HT-29 (cell line): ENCODE measurements around the gene PTPRD. TPM values are rescaled to one million over a fixed set of nuclear protein-coding genes. Genes with fewer than 3 reads are reported as not detected.
A peak's percentile ranks its signal among the peaks of the same experiment; 100 is the strongest.
"Not testable (repeated sequence)": the region's sequence is repeated elsewhere in the genome, so short reads cannot be mapped to it uniquely, and the experiment has no call there.

ENCODE experiments used
- DNase-seq: peaks from one replicate; pipeline ENCODE4 v3.0.0-alpha.2; 2015; ENCODE audit warnings: low spot score
- total RNA-seq: library from RNA; depleted of rRNA; stranded (reverse); fragments of >200 nt; shearing (Covaris generic); gene quantifications from 2 replicates; pipeline ENCODE4 v1.2.3, GENCODE V29; 2014

Gene PTPRD
- total RNA-seq, 1 experiment from 2014 or later, result not detected

DNA sequence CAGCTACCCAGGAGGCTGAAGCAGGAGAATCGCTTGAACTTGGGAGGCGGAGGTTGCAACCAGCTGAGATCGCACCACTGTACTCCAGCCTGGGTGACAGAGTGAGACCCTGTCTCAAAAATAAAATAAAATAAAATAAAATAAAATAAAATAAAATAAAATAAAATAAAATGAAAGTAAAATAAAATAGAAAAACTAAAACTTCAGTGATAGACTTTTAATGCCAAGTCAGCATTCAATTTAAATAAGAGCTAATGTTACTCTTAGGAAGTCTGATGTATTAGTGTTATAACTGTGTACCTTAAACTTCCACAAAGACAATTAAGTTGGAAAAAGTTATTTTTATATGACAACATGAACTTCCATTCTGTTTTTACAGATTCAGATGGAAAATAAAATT lies 1569.0 kb downstream of the PTPRD start:
- DNase-seq, result not testable (repeated sequence)

DNA sequence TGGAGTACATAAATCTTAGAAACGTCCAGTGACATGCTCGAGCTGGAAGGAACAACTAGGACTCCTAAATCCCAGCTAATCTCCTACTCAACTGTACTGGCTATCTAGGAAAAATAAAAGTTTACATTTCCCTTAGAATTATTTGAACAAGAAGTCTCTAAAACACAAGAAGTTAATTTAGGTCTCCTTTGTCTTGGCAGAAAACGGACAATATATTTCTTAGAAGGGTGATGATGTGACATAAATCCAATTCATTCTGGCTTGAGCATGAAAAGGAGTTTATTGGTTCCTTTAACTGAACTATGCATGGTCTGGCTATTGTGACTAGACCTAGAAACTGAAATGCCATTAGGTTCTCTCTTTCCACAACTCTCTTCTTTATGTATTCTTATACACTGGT lies 1571.0 kb downstream of the PTPRD start:
- DNase-seq, result no peak

DNA sequence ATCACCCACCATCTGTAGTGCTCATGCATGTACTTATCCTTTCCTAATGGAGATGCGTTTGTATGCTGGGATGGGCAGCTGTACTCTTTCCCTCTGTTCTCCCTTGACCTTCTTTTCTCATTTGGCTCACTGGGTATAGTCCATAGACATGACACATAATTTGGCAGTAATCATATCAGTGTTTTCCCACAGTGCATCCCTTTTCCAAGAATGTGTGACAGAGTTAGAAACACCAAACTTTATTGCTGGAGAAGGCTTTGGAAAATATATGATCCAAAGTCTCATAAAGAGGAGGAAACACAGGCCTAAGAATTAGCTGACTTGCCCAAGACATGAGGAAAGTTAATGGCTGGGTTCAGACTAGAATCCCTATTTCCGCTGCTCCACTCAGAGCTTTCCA lies 1579.8 kb downstream of the PTPRD start:
- no peak for DNase-seq

DNA sequence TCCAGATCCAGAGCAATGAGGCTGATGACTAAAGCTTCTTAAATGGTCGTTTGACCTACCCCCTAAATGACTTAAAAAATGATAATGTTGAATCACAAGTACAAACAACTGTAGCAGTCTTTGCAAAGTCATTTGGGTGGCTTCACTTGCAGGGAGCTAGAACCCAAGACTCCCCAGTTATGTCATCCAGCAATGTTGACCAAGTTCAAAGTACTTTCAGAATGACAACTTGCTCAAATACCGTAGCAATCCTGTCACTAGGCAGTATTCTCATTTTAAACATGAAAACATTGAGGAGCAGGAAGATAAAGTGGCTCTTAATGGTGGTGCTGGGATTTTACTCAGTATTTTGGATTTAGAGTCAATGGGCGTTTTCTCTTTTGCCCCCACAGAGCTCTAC lies 1596.2 kb downstream of the PTPRD start:
- no peak for DNase-seq

DNA sequence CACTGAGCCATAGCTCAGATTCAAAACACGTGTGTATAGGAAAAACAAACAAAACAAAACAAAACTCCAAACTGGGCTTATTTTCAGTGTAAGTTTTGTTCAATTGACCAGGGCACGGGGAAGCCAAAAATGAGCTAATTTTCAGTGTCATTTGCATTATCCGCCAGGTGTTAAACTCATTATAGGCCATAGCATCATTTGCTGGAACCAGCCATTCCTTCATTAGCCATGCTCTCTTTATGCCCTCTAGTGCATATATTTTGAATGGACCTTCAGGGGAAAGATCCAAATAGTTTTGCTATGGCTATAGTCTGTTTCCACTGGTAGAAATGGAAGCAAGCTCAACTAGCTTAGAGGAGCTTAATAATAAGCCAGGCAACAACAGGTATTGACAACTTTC lies 1608.0 kb downstream of the PTPRD start:
- DNase-seq, result peak; percentile 4

DNA sequence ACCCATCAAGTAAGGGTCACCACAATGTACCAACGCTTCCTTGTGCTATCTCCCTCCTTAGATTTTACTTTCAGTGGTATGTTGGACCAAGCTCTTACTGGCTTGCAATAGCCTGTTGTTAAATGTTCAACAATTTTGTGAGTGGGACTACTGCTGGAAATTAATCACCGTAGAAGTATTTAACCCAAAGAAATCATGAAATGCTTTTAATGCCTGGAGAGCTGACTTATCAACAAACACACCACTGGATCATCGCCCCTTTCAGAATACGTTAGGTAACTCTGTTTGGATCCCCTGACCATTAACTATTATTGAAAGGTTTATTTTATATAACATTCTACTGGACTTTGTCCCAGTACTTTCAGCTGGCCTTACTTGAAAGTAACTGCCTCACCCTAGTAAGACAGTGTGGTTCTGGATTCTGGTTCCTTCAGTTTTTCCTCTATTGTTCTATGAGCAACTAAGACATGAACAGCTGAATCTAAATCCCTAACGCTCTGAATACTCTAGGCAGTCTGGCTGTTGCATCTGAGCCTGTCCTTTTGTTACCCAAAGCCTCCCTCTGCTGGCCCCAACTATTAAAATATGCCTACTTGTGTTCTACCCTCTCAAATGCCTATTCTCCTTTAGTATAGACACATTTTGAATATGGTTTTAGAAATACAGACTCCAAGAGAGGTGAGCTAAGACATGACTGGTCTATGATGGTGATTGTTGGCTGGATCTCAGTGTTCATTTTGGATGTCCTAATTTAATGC lies 1609.8 kb downstream of the PTPRD start:
- peak; percentile 16 for DNase-seq

DNA sequence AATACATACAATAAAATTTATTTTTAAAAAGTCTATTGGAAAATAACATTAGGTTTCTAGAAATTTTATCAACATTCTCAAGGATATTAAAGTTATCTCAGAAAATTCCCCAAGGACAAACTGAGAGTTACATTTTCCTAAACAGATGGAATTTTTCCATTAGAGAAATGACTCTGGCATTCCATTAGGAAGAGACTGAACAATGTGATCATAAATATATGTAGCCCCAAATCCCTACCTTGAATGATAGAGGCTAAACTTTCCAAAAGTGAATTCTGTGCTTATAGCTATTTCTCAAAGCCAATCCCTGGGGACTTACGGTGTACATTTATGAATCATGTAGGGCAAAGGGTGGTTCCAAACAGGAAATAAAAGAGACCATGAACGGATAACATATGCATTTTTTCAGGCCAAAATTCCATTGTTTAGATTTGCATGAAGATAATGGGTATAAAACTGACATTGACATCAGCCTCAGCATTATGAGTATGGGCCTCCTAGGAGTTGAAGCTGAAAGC lies 1632.2 kb downstream of the PTPRD start:
- DNase-seq, result no peak

DNA sequence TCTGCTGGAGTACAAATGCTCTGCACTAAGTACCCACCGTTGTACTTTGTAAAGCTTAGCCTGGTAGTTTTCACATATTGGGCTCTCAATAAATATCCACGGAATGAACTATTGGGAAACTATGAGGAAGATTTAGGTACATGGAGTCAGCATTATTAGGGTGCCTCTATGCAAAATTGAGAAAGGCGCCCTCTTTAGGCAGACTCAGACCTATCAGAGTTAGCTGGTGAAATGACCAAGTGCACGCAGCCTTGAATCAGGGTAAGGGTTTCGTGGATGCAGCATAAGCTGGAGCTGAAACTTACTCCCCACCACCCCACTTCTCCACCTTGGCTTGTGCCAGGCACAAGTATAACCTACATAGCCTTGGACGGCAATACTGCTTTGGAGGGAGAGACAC lies 1634.5 kb downstream of the PTPRD start:
- DNase-seq, result no peak

DNA sequence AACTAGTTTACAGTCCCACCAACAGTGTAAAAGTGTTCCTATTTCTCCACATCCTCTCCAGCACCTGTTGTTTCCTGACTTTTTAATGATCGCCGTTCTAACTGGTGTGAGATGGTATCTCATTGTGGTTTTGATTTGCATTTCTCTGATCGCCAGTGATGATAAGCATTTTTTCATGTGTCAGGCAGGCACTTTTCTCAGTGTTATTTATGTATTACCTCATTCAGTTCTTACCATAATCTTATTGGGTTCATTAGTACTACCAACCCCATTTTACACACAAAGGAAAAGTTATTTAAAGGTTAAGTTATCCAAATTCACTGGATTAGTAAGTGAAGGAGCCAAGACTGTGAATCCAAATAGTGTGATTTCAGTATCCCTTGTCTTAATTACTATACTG lies 1644.5 kb downstream of the PTPRD start:
- not testable (repeated sequence) for DNase-seq

DNA sequence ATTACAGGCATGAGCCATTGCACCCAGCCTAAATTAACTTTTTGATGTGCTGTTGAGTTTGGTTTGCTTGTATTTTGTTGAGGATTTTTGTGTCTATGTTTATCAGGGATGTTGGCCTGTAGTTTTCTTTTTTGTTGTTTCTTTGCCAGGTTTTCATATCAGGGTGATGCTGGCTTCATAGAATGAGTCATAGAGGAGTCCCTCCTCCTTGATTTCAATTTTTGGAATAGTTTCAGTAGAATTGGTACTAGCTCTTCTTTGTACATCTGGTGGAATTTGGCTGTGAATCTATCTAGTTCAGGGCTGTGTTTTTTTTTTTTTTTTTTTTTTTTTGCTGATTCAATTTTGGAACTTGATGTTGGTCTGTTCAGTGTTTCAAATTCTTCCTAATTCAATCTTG lies 1648.9 kb downstream of the PTPRD start:
- DNase-seq, result no peak

DNA sequence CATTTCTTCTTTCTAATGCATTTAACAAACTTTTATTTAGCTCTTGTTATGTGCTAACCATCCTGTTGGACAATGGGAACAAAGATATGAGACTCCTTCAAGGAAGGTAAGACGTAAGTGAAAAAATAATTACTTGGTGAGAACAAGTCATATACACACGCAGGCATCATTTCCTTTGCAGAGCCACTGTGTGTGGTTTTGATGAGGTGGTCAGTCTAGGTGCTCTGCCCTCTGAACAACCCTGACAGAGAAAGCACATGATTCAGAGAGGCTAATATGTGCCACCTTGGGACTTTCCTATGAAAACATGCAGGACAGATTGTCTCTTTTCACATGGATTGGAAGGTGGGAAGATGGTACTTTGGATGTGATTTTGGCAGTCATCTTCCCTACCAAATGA lies 1650.7 kb downstream of the PTPRD start:
- no peak for DNase-seq

DNA sequence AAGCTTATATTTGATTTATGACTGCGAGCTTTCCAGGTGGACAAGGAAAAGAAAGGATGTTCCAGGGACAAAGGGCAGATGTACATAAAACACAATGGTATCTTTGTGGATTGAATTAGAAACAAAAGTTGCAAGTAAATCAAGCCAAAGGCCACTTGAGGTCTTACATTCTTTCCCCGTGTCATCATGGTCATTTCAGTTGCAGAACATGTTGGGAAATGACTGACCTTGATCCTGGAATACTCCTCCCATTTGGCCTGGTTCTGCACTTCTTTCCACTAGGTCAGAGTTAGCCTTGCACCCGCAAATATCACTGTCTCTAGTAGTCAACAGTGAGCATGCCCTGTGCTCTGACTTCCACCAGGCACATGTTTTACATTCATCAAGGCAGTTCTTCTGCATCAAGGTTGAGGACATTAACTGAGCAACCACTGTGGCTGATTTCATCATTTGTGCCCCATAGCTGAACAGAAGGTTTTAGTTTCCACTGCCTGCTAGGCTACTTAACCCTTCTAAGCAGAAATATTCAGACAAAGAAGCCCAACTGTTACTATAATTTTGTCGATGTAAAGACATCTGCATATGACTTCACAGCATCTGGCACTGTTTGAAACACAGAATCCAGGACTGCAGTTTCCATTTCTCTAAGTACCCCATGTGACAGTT lies 1651.5 kb downstream of the PTPRD start:
- DNase-seq, result no peak

DNA sequence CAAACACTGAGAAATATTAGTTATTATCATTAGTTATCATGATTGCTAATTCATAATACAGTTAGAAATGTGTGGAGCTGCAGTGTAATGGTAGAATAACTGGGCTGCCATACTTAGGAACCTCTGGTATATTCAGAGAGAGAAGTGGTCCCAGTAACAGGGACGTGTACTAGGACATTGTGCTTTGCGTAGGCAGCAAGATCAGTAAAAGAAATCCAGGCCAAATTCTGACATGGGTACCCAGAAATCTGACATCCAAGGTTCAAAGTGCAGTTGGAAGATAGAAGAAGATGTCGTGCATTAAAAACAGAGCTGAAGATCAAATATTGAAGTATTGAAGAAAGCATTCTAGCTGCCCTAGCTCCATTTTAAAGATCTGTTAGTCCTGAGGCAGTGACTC lies 1652.5 kb downstream of the PTPRD start:
- no peak for DNase-seq

DNA sequence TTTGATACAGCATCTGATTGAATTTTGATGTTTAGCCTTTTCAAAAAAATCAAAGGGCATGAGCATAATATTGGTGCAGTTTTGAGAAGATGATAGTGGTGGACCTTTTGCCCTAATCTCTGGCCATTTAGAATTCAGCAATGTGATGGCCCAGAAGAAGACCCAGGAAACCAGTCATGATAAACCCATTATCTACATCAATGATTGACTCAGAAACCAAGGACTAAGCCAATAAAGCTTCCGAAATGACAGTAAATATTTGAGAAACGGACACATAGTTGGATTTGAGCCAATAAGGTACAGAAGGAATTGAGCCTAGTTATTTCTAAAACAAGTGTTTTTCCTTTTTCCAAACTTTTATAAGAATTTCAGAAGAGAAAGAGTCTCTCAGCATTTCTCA lies 1654.4 kb downstream of the PTPRD start:
- DNase-seq, result no peak

DNA sequence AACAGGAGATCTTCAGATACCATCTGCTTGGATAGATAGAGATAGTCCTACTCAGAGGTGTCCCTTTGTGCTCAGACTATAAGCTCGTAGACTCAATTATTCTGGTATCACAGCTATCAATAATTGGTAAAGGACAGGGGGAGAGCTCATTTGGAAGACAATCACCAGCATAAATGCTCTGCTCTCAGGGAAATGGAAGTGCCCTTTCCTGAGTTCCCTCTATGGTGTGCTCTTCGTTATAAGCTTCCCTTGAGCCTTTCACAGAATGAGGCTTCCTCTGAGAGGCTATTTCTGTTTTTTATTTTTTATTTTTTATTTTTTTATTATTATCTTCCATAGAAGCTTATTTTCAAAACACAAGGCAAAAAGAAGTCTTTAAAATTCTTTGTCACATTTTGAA lies 1657.5 kb downstream of the PTPRD start:
- no peak for DNase-seq

DNA sequence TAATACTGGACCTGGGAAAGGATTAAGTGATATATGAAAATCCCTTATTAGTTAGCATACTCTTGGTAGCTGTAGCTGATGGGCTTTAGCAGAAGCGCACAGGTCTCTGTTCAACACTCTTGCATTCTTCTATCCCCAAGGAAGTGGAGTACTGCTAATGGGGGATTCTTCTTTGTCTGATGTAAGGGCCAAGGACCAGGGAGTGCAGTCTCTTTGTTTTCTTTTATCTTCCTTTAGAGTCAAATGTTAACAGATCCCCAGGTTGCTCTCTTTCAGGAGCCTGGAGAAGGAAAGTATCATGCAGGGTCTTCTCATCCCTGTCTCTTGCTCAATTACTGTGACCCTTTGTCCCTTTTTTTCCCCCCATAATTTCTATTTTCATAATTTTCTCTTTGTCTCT lies 1666.3 kb downstream of the PTPRD start:
- no peak for DNase-seq

DNA sequence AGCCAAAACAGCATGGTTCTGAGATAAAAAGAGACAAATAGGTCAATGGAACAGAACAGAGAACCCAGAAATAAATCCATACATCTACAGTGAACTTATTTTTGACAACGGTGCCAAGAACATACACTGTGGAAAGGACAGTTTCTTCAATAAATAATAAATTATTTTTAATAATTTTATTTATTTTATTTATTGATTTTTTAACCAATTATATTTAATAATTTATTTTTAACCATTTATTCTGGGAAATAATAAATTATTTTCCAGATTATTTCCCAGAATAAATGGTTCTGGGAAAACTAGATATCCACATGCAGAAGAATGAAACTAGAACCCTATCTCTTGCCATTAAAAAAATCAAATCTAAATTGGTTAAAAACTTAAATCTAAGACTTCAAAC lies 1669.4 kb downstream of the PTPRD start:
- DNase-seq, result no peak

DNA sequence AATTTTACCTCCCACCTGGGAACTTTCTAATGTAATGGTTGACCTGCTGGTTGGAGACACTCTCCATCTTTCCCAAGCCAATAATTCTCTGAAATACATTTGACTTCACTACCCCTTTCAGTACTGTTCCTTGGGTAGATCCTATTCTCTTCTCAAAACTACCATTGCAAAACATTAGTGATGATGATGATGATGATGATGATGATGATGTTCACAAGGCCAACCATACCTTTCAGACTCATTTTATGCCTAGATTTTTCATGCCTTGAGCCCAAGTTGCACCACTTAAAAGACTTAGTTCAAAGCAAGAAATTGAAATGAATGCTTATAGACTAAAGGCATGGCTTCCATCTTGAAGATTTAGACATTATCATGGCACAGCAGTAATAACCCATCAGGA lies 1672.2 kb downstream of the PTPRD start:
- DNase-seq, result no peak

DNA sequence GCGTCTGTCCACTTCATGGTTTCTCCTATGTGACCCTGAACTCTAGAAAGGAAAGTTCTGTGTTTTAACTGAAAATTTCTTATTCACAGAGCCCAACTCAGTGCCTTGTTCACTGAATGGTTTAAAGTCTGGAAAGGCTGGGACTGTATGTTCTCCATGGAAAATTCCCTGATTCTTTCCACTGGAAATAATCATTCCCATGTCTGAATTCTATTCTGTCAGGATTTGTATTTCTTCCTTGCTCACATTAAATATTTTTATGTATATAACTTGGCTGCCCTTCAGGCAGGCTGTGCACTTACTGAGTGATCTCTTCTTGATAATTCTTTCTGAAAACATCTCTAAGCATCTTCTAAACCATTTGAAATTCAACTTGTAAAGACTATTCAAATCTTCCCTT lies 1686.3 kb downstream of the PTPRD start:
- no peak for DNase-seq

DNA sequence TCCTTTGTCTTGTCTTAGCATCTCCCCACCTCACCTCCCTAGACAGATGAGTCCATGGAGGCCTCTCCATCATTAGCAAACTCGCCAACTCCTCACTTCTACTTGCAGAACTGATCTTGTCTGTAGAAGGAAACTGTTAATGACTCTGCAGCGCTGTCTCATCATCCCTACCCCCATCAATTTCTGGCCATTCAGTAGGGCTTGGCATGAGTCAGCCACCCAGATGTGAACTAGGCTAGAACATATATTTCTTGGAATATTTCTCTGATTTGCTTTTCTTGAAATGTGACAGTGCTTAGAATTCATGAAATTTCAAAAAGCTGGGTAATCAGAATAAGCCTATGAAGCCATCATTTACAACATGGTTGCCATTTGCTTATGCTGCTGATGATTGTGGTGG lies 1688.2 kb downstream of the PTPRD start:
- no peak for DNase-seq

DNA sequence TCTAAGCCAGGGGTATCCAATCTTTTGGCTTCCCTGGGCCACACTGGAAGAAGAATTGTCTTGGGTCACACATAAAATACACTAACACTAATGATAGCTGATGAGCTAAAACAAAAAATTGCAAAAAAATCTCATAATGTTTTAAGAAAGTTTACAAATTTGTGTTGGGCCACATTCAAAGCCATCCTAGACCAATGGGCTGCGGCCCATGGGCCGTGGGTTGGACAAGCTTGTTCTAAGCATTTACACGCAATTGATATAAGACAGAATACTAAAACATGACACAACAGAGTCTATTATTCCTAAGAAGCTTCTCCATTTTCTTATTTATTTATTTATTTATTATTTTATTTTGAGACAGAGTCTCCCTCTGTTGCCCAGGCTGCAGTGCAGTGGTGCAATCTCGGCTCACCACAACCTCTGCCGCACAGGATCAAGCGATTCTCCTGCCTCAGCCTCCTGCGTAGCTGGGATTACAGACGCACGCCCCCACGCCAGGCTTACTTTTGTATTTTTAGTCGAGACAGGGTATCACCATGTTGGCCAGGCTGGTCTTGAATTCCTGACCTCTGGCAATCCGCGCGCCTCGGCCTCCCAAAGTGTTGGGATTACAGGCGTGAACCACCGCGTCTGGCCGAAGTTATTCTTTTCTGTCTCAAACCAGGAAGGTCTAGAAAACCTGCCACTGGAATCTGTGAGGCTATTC lies 1692.2 kb downstream of the PTPRD start:
- DNase-seq, result not testable (repeated sequence)

DNA sequence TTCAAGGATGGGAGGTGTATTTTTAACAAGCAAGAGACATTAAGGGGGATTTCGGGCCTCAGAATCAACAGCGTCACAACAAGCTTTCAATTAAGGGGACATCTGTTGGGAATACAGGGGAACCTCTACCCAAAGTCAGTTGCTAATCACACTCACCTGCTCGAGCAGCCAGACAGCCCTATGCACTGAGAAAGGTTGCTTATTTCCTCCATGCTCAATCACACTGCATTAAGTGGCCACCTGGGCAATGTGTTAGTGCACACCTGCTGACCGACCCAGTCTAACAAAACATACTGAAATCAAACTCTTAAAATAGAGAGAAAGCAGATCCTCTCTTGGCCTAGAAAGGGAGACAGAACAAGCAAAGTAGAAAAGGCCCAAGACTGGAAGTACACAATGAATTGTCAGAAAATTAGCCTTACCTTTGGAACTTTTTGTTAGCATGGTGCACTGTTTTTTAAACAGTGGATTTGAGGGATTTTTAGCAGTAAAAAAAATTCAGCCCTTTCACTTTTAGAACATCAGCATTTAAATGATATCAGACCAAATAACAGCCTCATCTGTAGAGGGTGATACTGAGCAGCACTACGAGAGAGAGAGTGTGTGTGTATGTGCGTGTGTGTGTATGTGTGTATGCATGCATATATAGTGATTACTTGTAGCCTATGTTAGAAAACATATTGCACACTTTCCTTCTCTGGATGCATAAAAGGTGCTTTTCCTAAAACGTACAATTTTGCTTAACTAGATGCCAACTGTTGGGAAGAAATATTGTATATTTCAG lies 1694.7 kb downstream of the PTPRD start:
- no peak for DNase-seq
